ENCODE measurements around the gene LTC4S. TPM values are rescaled to one million over a fixed set of nuclear protein-coding genes. Genes with fewer than 3 reads are reported as not detected.

Gene LTC4S
- total RNA-seq, 1 experiment from 2014 or later = 2.6 TPM

DNA sequence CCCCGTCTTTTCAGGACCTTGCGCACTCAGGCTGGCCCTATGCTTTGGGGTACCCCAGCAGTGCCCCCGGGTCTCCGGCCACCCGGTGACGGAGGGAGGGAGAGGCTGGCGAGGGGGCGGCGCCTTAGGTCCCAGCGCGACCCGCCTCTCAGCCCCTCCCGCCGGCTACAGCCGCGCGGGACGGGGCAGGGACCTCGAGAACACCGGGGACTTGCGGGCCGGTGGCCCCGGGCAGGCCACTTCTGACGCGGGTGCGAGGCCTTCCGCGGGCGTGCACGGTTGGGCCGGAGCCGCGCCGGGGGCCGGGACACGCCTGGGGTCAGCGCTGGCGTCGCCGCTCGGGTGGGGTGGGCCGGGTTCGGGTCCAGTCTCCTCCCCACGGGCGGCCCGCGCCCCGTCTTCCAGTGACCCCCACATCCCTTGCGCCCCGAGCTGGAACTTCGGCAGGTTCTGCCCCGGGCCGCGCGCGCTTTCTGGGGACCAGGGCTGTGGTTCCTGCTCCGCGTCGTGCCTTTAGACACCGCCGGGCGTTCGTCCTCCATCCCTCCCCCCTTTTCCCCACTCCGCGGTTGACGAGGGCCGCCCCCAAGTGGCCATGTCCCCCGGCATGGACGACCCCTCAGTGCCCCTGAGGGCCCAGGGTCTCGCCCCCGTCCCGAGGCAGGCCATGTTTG is 23.1 kb downstream of the LTC4S start:
- TF ChIP-seq ATF1 (CRISPR knock-in tag; IDR thresholded peaks at IDR 0.05) (no peak), ZNF263 (CRISPR knock-in tag; IDR thresholded peaks at IDR 0.05; ENCODE audit: low read depth) (no peak), ZNF416 (CRISPR knock-in tag; IDR thresholded peaks at IDR 0.05) (no peak), SP1 (CRISPR knock-in tag; conservative IDR thresholded peaks at IDR 0.05) (0 out of 2 replicates have a peak, but pooled peaks have one; percentile 37), GRHL2 (CRISPR knock-in tag; IDR thresholded peaks at IDR 0.05; ENCODE audit: insufficient replicate concordance, severe bottlenecking) (no peak), NR2C2 (CRISPR knock-in tag; IDR thresholded peaks at IDR 0.05) (no peak), HMGA2 (CRISPR knock-in tag; IDR thresholded peaks at IDR 0.05) (no peak), NFATC4 (CRISPR knock-in tag; IDR thresholded peaks at IDR 0.05) (no peak), NR1H2 (CRISPR knock-in tag; IDR thresholded peaks at IDR 0.05) (no peak), FOXP1 (CRISPR knock-in tag; IDR thresholded peaks at IDR 0.05; ENCODE audit: borderline replicate concordance) (no peak)
- TF ChIP-seq, protein P1, sequence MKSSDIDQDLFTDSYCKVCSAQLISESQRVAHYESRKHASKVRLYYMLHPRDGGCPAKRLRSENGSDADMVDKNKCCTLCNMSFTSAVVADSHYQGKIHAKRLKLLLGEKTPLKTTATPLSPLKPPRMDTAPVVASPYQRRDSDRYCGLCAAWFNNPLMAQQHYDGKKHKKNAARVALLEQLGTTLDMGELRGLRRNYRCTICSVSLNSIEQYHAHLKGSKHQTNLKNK (CRISPR knock-in tag; IDR thresholded peaks at IDR 0.05) = no peak
- TF ChIP-seq, protein P2, sequence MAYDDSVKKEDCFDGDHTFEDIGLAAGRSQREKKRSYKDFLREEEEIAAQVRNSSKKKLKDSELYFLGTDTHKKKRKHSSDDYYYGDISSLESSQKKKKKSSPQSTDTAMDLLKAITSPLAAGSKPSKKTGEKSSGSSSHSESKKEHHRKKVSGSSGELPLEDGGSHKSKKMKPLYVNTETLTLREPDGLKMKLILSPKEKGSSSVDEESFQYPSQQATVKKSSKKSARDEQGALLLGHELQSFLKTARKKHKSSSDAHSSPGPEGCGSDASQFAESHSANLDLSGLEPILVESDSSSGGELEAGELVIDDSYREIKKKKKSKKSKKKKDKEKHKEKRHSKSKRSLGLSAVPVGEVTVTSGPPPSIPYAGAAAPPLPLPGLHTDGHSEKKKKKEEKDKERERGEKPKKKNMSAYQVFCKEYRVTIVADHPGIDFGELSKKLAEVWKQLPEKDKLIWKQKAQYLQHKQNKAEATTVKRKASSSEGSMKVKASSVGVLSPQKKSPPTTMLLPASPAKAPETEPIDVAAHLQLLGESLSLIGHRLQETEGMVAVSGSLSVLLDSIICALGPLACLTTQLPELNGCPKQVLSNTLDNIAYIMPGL (CRISPR knock-in tag; IDR thresholded peaks at IDR 0.05) = peak; percentile 36; the same call in 1 of the 2 replicates
- TF ChIP-seq, protein P3, sequence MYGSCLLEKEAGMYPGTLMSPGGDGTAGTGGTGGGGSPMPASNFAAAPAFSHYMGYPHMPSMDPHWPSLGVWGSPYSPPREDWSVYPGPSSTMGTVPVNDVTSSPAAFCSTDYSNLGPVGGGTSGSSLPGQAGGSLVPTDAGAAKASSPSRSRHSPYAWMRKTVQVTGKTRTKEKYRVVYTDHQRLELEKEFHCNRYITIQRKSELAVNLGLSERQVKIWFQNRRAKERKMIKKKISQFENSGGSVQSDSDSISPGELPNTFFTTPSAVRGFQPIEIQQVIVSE (CRISPR knock-in tag; IDR thresholded peaks at IDR 0.05; ENCODE audit: borderline replicate concordance) = no peak
- TF ChIP-seq, protein P4, sequence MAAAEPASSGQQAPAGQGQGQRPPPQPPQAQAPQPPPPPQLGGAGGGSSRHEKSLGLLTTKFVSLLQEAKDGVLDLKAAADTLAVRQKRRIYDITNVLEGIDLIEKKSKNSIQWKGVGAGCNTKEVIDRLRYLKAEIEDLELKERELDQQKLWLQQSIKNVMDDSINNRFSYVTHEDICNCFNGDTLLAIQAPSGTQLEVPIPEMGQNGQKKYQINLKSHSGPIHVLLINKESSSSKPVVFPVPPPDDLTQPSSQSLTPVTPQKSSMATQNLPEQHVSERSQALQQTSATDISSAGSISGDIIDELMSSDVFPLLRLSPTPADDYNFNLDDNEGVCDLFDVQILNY (CRISPR knock-in tag; IDR thresholded peaks at IDR 0.05) = peak; percentile 32; the same call in 1 of the 2 replicates
- TF ChIP-seq, protein P5, sequence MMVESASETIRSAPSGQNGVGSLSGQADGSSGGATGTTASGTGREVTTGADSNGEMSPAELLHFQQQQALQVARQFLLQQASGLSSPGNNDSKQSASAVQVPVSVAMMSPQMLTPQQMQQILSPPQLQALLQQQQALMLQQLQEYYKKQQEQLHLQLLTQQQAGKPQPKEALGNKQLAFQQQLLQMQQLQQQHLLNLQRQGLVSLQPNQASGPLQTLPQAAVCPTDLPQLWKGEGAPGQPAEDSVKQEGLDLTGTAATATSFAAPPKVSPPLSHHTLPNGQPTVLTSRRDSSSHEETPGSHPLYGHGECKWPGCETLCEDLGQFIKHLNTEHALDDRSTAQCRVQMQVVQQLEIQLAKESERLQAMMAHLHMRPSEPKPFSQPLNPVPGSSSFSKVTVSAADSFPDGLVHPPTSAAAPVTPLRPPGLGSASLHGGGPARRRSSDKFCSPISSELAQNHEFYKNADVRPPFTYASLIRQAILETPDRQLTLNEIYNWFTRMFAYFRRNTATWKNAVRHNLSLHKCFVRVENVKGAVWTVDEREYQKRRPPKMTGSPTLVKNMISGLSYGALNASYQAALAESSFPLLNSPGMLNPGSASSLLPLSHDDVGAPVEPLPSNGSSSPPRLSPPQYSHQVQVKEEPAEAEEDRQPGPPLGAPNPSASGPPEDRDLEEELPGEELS (CRISPR knock-in tag; IDR thresholded peaks at IDR 0.05) = 0 out of 2 replicates have a peak, but pooled peaks have one; percentile 13
- TF ChIP-seq, protein P6, sequence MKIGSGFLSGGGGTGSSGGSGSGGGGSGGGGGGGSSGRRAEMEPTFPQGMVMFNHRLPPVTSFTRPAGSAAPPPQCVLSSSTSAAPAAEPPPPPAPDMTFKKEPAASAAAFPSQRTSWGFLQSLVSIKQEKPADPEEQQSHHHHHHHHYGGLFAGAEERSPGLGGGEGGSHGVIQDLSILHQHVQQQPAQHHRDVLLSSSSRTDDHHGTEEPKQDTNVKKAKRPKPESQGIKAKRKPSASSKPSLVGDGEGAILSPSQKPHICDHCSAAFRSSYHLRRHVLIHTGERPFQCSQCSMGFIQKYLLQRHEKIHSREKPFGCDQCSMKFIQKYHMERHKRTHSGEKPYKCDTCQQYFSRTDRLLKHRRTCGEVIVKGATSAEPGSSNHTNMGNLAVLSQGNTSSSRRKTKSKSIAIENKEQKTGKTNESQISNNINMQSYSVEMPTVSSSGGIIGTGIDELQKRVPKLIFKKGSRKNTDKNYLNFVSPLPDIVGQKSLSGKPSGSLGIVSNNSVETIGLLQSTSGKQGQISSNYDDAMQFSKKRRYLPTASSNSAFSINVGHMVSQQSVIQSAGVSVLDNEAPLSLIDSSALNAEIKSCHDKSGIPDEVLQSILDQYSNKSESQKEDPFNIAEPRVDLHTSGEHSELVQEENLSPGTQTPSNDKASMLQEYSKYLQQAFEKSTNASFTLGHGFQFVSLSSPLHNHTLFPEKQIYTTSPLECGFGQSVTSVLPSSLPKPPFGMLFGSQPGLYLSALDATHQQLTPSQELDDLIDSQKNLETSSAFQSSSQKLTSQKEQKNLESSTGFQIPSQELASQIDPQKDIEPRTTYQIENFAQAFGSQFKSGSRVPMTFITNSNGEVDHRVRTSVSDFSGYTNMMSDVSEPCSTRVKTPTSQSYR (CRISPR knock-in tag; IDR thresholded peaks at IDR 0.05) = no peak
- TF ChIP-seq, protein P7, sequence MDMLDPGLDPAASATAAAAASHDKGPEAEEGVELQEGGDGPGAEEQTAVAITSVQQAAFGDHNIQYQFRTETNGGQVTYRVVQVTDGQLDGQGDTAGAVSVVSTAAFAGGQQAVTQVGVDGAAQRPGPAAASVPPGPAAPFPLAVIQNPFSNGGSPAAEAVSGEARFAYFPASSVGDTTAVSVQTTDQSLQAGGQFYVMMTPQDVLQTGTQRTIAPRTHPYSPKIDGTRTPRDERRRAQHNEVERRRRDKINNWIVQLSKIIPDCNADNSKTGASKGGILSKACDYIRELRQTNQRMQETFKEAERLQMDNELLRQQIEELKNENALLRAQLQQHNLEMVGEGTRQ (CRISPR knock-in tag; IDR thresholded peaks at IDR 0.05) = no peak
- TF ChIP-seq, protein P8, sequence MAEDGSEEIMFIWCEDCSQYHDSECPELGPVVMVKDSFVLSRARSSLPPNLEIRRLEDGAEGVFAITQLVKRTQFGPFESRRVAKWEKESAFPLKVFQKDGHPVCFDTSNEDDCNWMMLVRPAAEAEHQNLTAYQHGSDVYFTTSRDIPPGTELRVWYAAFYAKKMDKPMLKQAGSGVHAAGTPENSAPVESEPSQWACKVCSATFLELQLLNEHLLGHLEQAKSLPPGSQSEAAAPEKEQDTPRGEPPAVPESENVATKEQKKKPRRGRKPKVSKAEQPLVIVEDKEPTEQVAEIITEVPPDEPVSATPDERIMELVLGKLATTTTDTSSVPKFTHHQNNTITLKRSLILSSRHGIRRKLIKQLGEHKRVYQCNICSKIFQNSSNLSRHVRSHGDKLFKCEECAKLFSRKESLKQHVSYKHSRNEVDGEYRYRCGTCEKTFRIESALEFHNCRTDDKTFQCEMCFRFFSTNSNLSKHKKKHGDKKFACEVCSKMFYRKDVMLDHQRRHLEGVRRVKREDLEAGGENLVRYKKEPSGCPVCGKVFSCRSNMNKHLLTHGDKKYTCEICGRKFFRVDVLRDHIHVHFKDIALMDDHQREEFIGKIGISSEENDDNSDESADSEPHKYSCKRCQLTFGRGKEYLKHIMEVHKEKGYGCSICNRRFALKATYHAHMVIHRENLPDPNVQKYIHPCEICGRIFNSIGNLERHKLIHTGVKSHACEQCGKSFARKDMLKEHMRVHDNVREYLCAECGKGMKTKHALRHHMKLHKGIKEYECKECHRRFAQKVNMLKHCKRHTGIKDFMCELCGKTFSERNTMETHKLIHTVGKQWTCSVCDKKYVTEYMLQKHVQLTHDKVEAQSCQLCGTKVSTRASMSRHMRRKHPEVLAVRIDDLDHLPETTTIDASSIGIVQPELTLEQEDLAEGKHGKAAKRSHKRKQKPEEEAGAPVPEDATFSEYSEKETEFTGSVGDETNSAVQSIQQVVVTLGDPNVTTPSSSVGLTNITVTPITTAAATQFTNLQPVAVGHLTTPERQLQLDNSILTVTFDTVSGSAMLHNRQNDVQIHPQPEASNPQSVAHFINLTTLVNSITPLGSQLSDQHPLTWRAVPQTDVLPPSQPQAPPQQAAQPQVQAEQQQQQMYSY (CRISPR knock-in tag; IDR thresholded peaks at IDR 0.05) = 0 out of 2 replicates have a peak, but pooled peaks have one; percentile 2
- 0 out of 2 replicates have a peak, but pooled peaks have one; percentile 1 for ATAC-seq
- Mint-ChIP-seq H3K4me1 (peaks cover 41% of the 10 kb centered on the region), H3K27ac (no peak overlapping the region), H3K27me3 (ENCODE audit: low read depth) (peaks cover 22% of the 10 kb centered on the region), H3K4me3 (peak overlapping the region; percentile 62), H3K9me3 (no peaks in the 10 kb centered on the region), H3K36me3 (peaks cover 14% of the 10 kb centered on the region)
- ChIA-PET POLR2A (interaction anchor here (0.6 to 1.3 kb wide), 3 partner anchors 10 to 644 kb away, joined by 3 read pairs; no protein-coding TSS in a partner anchor), CTCF (interaction anchor here (1.3 to 1.9 kb wide), 3 partner anchors 15 to 158 kb away, joined by 3 to 8 read pairs (median 5); no protein-coding TSS in a partner anchor)
- peak; percentile 40 for DNase-seq (ENCODE audit: low spot score)
